ENCODE data around the gene LRRC27.
"Not testable (repeated sequence)": the region's sequence is repeated elsewhere in the genome, so short reads cannot be mapped to it uniquely, and the experiment has no call there.

Gene LRRC27

DNA sequence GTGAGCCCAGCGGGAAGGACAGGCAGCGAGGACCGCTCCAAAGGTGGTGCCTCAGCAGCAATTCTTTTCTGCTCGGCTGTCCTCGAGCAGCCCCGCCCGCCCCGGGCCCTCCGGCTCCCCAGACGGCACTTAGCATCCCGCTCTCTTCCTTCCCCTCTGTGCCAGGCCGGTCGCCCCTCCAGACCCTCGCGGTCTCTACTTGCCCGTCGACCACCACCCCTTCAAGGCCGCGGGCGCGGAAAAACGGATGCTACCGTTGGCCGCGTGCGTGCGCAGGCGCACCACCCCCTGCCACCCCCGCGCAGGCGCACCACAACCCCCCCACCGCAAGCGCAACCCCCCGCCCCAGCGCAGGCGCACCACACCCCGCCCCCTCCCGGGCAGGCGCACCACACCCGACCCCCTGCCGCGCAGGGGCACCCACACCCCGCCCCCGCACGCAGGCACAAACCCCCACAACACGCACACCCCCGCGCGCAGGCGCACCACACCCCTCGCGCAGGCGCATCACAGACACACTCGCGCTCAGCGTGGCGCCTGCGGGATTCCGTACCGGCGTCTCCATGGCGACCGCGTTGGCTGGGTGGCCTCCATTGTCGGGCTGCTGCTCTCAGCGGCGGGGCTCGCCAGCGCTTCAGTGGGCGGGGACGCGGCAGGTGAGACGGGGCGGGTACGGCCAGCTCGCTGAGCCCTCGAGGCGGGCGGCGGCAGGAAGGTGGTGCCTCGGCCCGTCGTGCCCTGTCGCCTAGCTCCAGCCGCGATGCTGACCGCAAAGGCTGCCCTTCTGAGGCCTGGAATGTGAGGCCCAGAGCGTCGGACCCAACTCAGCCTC, at the start of gene LRRC27:
Gene LRRC27, plus strand, starts transcription at position 593 of the 832 bp plus-strand sequence. CDS start 1,332 bp downstream, outside the sequence.
- Mint-ChIP-seq H3K36me3 (ENCODE audit: low read depth) (peaks cover 39% of the 10 kb centered on the region), H3K27me3 (no peaks in the 10 kb centered on the region), H3K9me3 (peaks cover 5% of the 10 kb centered on the region), H3K27ac (peak within 1 kb of the TSS; percentile 96), H3K4me3 (peak within 1 kb of the TSS; percentile 87), H3K4me1 (ENCODE audit: low read depth) (peaks cover 65% of the 10 kb centered on the region)
- peak; percentile 99 for DNase-seq

DNA sequence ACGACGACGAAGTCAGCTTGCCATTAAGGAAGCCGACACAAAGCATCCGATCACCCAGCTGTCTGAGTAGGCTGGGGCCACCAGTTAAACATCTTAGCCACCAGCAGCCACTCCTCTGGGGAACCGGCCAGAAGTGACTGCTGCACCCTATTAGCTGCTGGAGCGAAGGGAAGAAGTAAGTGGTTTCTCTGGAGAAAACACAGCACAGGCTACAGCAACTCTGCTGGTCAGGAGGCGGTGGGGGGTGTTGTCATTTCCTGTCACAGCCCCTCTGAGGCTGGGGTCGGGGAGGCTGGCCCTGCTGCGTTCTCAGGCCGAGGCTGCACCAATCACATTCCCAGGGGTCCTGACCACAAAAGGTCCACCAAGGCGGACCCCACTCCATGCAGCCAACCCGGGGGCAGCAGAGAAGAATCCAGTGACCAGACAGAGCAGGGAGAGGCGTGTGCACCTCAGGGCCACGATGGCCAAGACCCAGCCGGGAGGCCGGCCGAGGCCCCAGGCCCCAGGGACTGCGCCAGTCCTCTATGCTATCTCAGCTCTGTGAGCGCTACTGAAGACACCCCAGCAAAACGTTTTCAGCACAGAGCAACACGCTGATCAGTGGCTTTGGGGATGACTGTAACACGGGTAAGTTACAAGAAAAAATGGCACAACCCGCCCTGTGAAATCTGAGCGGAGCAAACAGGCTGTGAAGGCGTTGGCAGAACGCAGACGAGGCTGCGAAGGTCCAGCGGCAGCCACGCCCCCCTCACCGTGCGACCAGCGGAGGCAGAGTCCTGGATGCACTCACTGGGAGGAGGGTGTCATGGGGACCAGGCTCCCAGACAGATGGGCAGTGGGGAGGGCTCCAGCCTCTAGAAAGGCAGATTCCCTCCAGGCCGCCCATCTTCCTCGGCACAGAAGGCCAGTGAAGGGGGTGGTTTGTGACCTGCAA, 49.1 kb upstream of the LRRC27 start:
- H3K9me3 Mint-ChIP-seq = no peaks in the 10 kb centered on the region
- peaks cover 4% of the 10 kb centered on the region for H3K4me1 Mint-ChIP-seq (ENCODE audit: low read depth)
- DNase-seq = no peak
- H3K27ac Mint-ChIP-seq = no peak overlapping the region
- no peak overlapping the region for H3K4me3 Mint-ChIP-seq
- H3K27me3 Mint-ChIP-seq = no peaks in the 10 kb centered on the region
- no peaks in the 10 kb centered on the region for H3K36me3 Mint-ChIP-seq (ENCODE audit: low read depth)

DNA sequence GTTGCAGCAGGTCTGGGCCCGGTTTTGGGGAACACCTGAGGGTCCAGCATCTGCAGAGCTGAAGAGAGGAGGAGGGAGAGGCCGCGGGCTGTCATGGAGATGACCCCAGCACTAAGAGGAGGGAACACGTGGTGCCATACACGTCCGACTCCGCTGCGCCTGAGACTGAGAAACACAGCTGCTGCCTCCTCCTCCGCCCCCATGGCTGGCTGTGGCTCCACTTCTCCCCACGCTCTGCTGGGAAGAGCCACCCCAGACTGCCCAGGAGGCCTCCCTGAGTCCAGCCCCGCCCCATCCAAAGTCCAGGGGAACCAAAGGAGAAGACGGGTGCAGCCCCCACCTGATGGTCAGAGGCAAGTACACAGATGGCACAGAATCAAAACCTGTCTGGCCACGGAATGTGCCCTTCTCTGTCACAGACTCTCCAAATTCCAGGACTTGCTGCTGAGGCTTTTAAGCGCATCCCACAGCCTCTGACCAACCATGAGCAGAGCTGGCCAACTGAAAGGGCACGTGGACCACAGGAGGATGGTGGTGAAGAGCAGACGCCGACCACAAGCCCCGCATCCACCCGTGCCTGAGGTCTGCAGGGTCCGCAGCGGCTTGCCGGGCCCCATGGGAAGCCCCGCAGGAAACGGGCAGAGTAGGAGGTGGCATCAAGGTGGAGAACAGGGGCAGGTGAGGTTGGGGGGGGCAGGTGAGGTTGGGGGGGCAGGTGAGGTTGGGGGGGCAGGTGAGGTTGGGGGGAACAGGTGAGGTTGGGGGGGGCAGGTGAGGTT, 48.2 kb upstream of the LRRC27 start:
- H3K36me3 Mint-ChIP-seq (ENCODE audit: low read depth) = no peaks in the 10 kb centered on the region
- H3K4me3 Mint-ChIP-seq = no peak overlapping the region
- no peaks in the 10 kb centered on the region for H3K9me3 Mint-ChIP-seq
- DNase-seq = no peak
- peaks cover 4% of the 10 kb centered on the region for H3K4me1 Mint-ChIP-seq (ENCODE audit: low read depth)
- no peak overlapping the region for H3K27ac Mint-ChIP-seq
- H3K27me3 Mint-ChIP-seq = no peaks in the 10 kb centered on the region

DNA sequence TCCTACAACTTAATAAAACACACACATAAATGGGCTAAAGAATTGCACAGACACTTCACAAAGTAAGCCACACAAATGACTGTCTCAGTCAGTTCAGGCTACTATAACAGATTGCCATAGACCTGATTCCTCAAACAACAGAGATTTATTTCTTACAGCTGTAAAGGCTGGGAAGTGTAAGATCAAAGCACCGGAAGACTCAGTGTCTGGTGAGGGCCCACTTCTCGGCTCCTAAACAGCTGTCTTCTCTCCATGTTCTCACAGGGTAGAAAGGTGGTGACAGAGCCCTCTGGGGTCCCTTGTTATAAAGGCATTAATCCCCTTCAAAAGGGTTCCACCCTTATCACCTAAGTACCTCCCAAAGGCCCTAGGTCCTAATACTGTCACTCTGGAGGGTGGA, 42.6 kb upstream of the LRRC27 start:
- no peaks in the 10 kb centered on the region for H3K36me3 Mint-ChIP-seq (ENCODE audit: low read depth)
- DNase-seq = no peak
- H3K4me3 Mint-ChIP-seq = no peak overlapping the region
- H3K27me3 Mint-ChIP-seq = no peaks in the 10 kb centered on the region
- H3K27ac Mint-ChIP-seq = no peak overlapping the region
- H3K9me3 Mint-ChIP-seq = no peaks in the 10 kb centered on the region
- no peaks in the 10 kb centered on the region for H3K4me1 Mint-ChIP-seq (ENCODE audit: low read depth)

DNA sequence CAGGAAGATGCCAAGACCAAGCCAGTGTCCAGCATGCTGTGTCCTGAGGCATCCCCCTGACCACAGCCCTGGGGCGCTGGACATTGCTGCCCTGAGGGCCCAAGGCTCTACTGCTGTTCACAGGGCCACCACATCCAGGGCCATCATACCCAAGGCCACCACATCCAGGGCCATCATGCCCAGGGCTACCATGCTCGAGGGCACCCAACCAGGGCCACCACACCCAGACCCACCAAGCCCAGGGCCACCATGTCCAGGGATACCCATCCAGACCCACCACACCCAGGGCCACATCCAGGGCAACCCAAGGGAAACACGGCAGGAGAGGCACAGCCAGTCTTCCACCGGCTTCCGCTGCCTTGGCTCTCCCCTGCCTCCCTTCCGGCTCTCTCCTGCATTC, 41.4 kb upstream of the LRRC27 start:
- no peaks in the 10 kb centered on the region for H3K27me3 Mint-ChIP-seq
- H3K36me3 Mint-ChIP-seq (ENCODE audit: low read depth) = no peaks in the 10 kb centered on the region
- no peak for DNase-seq
- H3K27ac Mint-ChIP-seq = no peak overlapping the region
- no peaks in the 10 kb centered on the region for H3K4me1 Mint-ChIP-seq (ENCODE audit: low read depth)
- no peak overlapping the region for H3K4me3 Mint-ChIP-seq
- no peaks in the 10 kb centered on the region for H3K9me3 Mint-ChIP-seq

DNA sequence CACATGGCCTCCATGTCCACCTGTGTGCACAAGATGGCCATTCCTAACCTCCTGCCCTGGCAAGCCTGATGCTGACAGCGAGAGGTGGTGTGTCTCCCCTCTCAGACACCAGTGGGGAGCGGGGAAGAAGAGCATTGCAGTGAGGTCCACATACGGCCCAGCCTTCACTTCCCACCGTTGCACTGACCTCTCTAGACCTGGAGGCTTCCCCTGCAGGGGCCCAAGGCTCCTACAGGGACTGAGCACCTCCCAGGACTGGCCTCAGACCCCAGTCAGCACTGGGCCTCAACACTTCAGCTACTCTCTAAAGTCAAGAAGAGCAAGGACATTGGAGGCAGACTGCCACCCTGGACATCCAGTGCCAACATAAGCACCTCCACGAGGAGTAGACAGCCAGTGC, 40.2 kb upstream of the LRRC27 start:
- Mint-ChIP-seq H3K27ac (no peak overlapping the region), H3K36me3 (ENCODE audit: low read depth) (no peaks in the 10 kb centered on the region), H3K9me3 (no peaks in the 10 kb centered on the region), H3K4me3 (no peak overlapping the region), H3K4me1 (ENCODE audit: low read depth) (no peaks in the 10 kb centered on the region), H3K27me3 (no peaks in the 10 kb centered on the region)
- DNase-seq = no peak

DNA sequence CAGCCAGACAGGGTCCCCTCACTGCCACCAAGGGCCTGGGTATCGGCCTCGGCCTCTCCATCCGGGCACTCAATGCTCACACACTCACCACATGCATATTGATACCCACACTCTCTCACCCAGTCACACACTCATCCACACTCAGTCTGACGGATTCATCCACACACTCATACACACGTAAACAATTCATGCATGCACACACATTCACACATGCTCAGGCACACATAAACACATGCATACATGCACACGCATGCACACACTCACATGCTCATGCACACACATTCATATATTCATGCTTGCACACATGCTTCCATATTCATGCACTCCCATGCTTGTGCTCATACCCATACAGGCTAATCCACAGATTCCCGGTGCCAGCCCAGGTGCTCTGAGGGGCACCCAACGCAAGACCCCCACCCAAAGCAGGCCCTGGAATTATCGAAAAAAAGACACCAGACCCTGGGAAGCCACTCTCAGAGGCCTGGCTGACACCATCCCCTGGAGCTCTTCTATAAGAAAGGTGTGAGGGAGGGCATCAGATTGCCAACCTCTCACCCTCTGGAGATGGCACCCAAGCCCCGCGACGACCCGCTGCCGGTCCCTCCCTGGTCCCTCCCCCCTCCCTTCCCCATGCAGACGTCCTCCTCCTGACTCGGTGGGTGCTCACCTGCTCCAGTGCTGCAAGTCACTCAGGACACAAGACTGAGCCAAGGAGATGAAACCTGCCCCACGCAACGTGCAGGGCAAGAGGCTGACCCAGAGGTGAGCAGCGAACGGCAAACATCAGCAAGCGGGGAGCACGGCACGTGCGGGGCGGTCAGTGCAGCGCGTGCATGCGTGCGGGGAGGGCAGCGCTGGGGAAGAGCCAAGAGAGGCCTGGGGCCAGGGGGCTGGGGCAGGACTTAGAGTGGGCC, 39.4 kb upstream of the LRRC27 start:
- H3K9me3 Mint-ChIP-seq = no peaks in the 10 kb centered on the region
- no peak for DNase-seq
- peaks cover 2% of the 10 kb centered on the region for H3K4me1 Mint-ChIP-seq (ENCODE audit: low read depth)
- no peak overlapping the region for H3K27ac Mint-ChIP-seq
- no peak overlapping the region for H3K4me3 Mint-ChIP-seq
- H3K36me3 Mint-ChIP-seq (ENCODE audit: low read depth) = no peaks in the 10 kb centered on the region
- H3K27me3 Mint-ChIP-seq = no peaks in the 10 kb centered on the region

DNA sequence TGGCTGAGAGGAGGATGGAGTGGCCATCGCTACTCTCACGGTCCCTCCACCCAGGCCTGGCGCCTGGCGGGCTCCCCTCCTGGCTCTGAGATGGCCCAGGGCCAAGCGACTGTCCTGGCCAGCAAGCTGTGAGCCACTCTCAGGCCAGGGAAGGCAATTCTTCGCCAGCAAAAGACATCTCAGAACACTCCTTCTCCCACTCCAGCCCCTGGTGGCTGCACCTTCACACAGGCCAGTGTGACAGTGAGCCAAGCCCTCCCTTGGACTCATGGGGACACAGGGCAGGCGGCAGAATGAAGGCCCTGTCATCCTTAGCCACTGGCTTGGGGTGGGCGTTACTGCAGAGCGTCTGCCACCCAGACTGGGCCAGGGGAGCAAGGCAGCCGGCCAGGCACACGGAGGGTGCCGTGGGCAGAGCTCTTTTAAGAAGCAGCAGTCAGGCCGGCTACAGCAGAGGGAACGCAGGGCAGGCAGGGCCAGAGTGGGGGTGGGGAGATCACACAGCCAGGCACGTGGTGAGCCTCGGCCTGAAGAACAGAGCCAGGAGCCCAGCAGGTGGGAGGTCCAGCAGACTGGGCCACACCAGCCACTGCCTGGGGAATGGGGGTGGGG, 38.7 kb upstream of the LRRC27 start:
- Mint-ChIP-seq H3K4me1 (ENCODE audit: low read depth) (peaks cover 2% of the 10 kb centered on the region), H3K27ac (no peak overlapping the region), H3K4me3 (no peak overlapping the region), H3K36me3 (ENCODE audit: low read depth) (no peaks in the 10 kb centered on the region), H3K27me3 (no peaks in the 10 kb centered on the region), H3K9me3 (no peaks in the 10 kb centered on the region)
- DNase-seq = no peak

DNA sequence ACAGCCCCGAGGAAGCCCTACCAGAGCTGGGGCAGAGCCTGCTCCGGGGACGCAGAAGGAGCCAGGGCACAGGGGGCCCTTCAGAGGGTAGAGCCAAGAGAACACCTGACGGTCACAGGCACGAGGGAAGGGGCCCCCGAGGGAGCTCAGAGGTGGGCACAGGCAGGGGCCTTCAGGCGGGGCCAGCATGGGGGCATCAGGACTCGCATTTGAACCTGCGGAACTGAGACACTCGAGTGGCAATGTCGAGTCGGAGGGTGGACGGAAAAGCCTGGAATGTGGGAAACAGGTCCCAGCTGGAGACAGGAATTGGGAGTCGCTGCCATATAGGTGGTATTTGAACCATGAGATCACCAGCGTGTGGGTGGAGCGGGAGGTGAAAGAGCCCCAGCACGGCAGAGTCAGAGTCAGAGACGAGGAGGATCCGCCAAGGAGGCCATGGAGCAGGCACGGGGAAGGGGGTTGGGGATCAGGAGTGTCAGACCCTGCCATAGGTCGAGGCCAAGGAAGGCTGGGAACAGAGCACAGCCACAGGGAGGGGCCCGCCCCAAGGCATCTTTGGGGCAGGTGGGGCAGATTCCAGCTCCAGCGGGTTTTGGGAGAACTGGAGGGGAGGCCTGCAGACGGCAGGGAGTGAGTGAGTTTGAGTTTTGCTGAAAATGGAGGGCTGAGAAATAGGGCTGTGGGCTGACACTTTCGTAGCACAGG, 38.0 kb upstream of the LRRC27 start:
- peaks cover 2% of the 10 kb centered on the region for H3K4me1 Mint-ChIP-seq (ENCODE audit: low read depth)
- no peak overlapping the region for H3K27ac Mint-ChIP-seq
- H3K27me3 Mint-ChIP-seq = no peaks in the 10 kb centered on the region
- H3K4me3 Mint-ChIP-seq = no peak overlapping the region
- DNase-seq = no peak
- H3K36me3 Mint-ChIP-seq (ENCODE audit: low read depth) = no peaks in the 10 kb centered on the region
- no peaks in the 10 kb centered on the region for H3K9me3 Mint-ChIP-seq

DNA sequence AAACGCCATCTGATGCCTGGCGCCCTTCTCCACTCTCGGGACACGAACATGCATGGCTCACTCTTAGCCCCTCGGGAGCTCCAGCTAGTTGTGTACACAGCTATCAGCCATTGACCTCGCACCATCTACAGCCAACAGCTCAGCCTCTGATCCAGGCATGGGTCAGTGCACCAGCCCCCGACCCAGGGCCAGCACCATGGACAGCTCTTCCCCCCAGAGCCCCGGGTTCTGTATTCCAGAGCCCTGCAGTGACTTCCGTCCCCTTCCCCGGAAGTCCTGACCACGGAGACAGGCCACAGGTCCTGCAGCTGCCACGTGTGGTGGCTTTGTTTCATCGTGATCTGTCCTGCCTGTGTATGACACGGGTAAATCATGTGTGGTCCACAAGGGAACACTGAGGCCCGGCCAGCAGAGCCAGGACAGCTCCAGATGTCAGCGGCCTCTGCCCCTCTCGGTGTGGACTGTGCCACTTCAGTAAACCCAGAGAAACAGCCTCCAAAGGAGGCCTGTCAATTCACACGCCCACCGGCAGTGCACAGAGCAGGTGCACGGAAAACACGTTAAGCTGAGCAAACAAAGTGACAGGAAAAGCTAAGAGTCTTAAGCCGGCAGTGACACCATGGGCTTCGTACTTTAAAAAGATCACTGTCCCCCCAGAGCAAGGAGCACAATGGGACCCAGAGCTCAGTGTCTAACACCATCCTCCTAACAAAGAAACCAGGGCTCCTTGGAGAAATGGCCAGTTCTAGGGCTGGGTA, 37.3 kb upstream of the LRRC27 start:
- Mint-ChIP-seq H3K4me1 (ENCODE audit: low read depth) (peaks cover 2% of the 10 kb centered on the region), H3K36me3 (ENCODE audit: low read depth) (no peaks in the 10 kb centered on the region), H3K9me3 (no peaks in the 10 kb centered on the region), H3K27me3 (no peaks in the 10 kb centered on the region), H3K27ac (no peak overlapping the region), H3K4me3 (no peak overlapping the region)
- DNase-seq = no peak

DNA sequence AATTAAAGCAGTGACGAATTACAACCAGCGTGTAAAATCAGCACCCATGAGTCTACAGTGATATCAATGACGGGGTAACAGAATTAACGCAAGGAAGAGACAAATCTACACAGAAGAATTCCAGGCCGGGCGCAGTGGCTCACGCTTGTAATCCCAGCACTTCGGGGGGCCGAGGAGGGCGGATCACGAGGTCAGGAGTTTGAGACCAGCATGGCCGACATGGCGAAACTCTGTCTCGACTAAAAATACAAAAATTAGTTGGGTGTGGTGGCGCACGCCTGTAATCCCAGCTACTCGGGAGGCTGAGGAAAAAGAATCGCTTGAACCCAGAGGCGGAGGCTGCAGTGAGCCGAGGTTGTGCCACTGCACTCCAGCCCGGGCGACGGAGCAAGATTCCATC, 36.5 kb upstream of the LRRC27 start:
- not testable (repeated sequence) for H3K27ac Mint-ChIP-seq; DNase-seq; H3K27me3 Mint-ChIP-seq; H3K4me3 Mint-ChIP-seq; H3K36me3 Mint-ChIP-seq (ENCODE audit: low read depth); H3K4me1 Mint-ChIP-seq (ENCODE audit: low read depth); H3K9me3 Mint-ChIP-seq

DNA sequence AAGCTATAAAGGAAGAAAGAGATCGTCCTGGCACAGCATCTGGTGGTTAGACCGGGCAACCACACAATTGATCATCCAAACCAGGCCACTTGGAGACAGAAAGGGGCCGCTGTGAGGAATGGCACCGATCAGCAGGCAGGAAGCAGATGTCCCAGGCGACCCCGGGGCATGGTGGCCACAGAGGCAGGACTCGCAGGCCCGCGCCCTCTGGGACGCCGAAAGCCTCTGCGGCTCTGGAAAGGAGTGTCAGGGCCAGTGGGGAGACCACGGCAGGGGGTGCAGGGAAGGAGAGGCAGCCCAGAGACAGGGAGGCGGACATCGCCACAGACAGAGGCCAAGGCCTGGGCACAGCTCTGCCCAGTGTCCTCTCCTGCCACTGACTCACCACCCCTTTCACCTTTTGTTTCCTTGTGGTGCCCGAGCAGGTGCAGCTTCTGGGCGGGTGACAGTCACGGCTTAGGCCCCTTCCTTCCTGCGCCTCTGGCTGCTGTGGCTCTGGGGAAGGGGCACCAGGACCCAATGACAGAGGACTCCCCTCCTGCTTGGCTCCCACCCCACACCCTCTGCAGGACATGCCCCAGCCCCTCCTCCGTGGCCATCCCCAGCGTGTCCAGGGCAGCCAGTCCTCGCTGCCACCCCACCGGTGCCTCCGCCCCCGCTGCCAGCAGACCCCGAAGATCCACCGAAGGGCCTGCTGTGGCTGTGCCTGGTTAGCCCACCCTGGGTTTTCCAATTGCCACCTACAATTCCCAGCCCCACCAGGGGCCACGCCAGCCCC, 35.1 kb upstream of the LRRC27 start:
- Mint-ChIP-seq H3K27ac (no peak overlapping the region), H3K4me3 (no peak overlapping the region), H3K4me1 (ENCODE audit: low read depth) (peaks cover 2% of the 10 kb centered on the region), H3K9me3 (no peaks in the 10 kb centered on the region), H3K27me3 (no peaks in the 10 kb centered on the region), H3K36me3 (ENCODE audit: low read depth) (no peaks in the 10 kb centered on the region)
- DNase-seq = no peak
